Measurements from ENCODE around the gene BIRC5.
A peak's percentile ranks its signal among the peaks of the same experiment; 100 is the strongest.

The BIRC5 gene

DNA sequence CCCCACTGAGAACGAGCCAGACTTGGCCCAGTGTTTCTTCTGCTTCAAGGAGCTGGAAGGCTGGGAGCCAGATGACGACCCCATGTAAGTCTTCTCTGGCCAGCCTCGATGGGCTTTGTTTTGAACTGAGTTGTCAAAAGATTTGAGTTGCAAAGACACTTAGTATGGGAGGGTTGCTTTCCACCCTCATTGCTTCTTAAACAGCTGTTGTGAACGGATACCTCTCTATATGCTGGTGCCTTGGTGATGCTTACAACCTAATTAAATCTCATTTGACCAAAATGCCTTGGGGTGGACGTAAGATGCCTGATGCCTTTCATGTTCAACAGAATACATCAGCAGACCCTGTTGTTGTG, 631 bp downstream of the BIRC5 start:
- TF ChIP-seq, protein P1, sequence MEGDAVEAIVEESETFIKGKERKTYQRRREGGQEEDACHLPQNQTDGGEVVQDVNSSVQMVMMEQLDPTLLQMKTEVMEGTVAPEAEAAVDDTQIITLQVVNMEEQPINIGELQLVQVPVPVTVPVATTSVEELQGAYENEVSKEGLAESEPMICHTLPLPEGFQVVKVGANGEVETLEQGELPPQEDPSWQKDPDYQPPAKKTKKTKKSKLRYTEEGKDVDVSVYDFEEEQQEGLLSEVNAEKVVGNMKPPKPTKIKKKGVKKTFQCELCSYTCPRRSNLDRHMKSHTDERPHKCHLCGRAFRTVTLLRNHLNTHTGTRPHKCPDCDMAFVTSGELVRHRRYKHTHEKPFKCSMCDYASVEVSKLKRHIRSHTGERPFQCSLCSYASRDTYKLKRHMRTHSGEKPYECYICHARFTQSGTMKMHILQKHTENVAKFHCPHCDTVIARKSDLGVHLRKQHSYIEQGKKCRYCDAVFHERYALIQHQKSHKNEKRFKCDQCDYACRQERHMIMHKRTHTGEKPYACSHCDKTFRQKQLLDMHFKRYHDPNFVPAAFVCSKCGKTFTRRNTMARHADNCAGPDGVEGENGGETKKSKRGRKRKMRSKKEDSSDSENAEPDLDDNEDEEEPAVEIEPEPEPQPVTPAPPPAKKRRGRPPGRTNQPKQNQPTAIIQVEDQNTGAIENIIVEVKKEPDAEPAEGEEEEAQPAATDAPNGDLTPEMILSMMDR (conservative IDR thresholded peaks at IDR 0.05; ENCODE audit: low read depth, low read length), result no peak
- Histone ChIP-seq H3K9ac (peak overlapping the region; percentile 67), H3K27me3 (ENCODE audit: insufficient read depth, low read depth) (no peaks in the 10 kb centered on the region), H3K4me3 (IDR thresholded peaks at IDR 0.05; ENCODE audit: insufficient read depth, low read depth, low read length) (no peak overlapping the region), H3K36me3 (ENCODE audit: insufficient read depth) (peaks cover 15% of the 10 kb centered on the region; the same call in 1 of the 2 replicates), H3K79me2 (ENCODE audit: insufficient read depth, low read depth) (peaks cover 32% of the 10 kb centered on the region), H3K4me1 (ENCODE audit: low read depth, poor library complexity, severe bottlenecking) (peaks cover 22% of the 10 kb centered on the region), H4K20me1 (ENCODE audit: insufficient read depth) (no peaks in the 10 kb centered on the region), H3K27ac (peak overlapping the region; percentile 43; the same call in 1 of the 2 replicates), H2AFZ (ENCODE audit: low read depth) (peak overlapping the region; percentile 94; the same call in 1 of the 2 replicates), H3K4me2 (peak overlapping the region; percentile 94)

DNA sequence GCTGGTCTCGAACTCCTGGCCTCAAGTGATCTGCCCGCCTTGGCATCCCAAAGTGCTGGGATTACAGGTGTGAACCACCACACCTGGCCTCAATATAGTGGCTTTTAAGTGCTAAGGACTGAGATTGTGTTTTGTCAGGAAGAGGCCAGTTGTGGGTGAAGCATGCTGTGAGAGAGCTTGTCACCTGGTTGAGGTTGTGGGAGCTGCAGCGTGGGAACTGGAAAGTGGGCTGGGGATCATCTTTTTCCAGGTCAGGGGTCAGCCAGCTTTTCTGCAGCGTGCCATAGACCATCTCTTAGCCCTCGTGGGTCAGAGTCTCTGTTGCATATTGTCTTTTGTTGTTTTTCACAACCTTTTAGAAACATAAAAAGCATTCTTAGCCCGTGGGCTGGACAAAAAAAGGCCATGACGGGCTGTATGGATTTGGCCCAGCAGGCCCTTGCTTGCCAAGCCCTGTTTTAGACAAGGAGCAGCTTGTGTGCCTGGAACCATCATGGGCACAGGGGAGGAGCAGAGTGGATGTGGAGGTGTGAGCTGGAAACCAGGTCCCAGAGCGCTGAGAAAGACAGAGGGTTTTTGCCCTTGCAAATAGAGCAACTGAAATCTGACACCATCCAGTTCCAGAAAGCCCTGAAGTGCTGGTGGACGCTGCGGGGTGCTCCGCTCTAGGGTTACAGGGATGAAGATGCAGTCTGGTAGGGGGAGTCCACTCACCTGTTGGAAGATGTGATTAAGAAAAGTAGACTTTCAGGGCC, 5.5 kb downstream of the BIRC5 start:
- no peak overlapping the region for H2AFZ ChIP-seq (ENCODE audit: low read depth)
- no peak overlapping the region for H3K4me2 ChIP-seq
- H3K4me1 ChIP-seq (ENCODE audit: low read depth, poor library complexity, severe bottlenecking), result peaks cover 18% of the 10 kb centered on the region
- H4K20me1 ChIP-seq (ENCODE audit: insufficient read depth), result no peaks in the 10 kb centered on the region
- no peak overlapping the region for H3K4me3 ChIP-seq (IDR thresholded peaks at IDR 0.05; ENCODE audit: insufficient read depth, low read depth, low read length)
- no peaks in the 10 kb centered on the region for H3K27me3 ChIP-seq (ENCODE audit: insufficient read depth, low read depth)
- no peak overlapping the region for H3K9ac ChIP-seq
- TF ChIP-seq, protein P1 (conservative IDR thresholded peaks at IDR 0.05; ENCODE audit: low read depth, low read length), result no peak
- H3K79me2 ChIP-seq (ENCODE audit: insufficient read depth, low read depth), result peaks cover 27% of the 10 kb centered on the region
- H3K27ac ChIP-seq, result no peak overlapping the region
- H3K36me3 ChIP-seq (ENCODE audit: insufficient read depth), result peaks cover 32% of the 10 kb centered on the region; the same call in 1 of the 2 replicates

DNA sequence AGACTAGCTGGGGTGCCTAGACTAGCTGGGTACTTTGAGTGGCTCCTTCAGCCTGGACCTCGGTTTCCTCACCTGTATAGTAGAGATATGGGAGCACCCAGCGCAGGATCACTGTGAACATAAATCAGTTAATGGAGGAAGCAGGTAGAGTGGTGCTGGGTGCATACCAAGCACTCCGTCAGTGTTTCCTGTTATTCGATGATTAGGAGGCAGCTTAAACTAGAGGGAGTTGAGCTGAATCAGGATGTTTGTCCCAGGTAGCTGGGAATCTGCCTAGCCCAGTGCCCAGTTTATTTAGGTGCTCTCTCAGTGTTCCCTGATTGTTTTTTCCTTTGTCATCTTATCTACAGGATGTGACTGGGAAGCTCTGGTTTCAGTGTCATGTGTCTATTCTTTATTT, 9.0 kb downstream of the BIRC5 start:
- Histone ChIP-seq H3K79me2 (ENCODE audit: insufficient read depth, low read depth) (no peaks in the 10 kb centered on the region), H4K20me1 (ENCODE audit: insufficient read depth) (no peaks in the 10 kb centered on the region), H3K36me3 (ENCODE audit: insufficient read depth) (peaks cover 22% of the 10 kb centered on the region; the same call in 1 of the 2 replicates), H3K4me2 (no peak overlapping the region), H3K4me1 (ENCODE audit: low read depth, poor library complexity, severe bottlenecking) (no peaks in the 10 kb centered on the region), H3K4me3 (IDR thresholded peaks at IDR 0.05; ENCODE audit: insufficient read depth, low read depth, low read length) (no peak overlapping the region), H3K27ac (no peak overlapping the region), H3K9ac (no peak overlapping the region), H2AFZ (ENCODE audit: low read depth) (no peak overlapping the region), H3K27me3 (ENCODE audit: insufficient read depth, low read depth) (no peaks in the 10 kb centered on the region)
- TF ChIP-seq, protein P1 (conservative IDR thresholded peaks at IDR 0.05; ENCODE audit: low read depth, low read length), result no peak

DNA sequence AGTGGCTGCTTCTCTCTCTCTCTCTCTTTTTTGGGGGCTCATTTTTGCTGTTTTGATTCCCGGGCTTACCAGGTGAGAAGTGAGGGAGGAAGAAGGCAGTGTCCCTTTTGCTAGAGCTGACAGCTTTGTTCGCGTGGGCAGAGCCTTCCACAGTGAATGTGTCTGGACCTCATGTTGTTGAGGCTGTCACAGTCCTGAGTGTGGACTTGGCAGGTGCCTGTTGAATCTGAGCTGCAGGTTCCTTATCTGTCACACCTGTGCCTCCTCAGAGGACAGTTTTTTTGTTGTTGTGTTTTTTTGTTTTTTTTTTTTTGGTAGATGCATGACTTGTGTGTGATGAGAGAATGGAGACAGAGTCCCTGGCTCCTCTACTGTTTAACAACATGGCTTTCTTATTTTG, 9.7 kb downstream of the BIRC5 start:
- Histone ChIP-seq H3K79me2 (ENCODE audit: insufficient read depth, low read depth) (no peaks in the 10 kb centered on the region), H3K36me3 (ENCODE audit: insufficient read depth) (peaks cover 17% of the 10 kb centered on the region; the same call in 1 of the 2 replicates), H3K4me3 (IDR thresholded peaks at IDR 0.05; ENCODE audit: insufficient read depth, low read depth, low read length) (no peak overlapping the region), H3K4me1 (ENCODE audit: low read depth, poor library complexity, severe bottlenecking) (no peaks in the 10 kb centered on the region), H2AFZ (ENCODE audit: low read depth) (no peak overlapping the region), H4K20me1 (ENCODE audit: insufficient read depth) (no peaks in the 10 kb centered on the region), H3K27me3 (ENCODE audit: insufficient read depth, low read depth) (no peaks in the 10 kb centered on the region), H3K27ac (no peak overlapping the region), H3K4me2 (no peak overlapping the region), H3K9ac (no peak overlapping the region)
- TF ChIP-seq, protein P1 (conservative IDR thresholded peaks at IDR 0.05; ENCODE audit: low read depth, low read length), result no peak
